ENCODE data around the gene BTAF1.

The BTAF1 gene

DNA sequence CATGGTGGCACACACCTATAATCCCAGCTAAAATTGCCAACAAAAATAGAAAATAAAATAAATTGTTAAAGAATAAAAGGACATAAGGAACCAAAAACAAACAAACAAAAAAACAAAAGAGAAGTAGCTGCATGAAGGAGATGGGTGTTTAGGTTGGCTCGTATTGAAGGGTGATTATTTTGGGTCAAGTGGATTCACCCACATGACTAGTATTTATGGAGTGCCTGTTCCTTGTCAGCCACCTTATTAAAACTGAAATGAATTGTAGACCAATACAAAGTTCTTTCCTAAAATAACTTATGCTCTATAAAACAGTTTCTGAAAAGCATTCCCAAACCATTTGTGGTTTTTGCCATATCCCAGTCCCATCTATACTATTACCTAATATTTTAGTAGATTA, 138.7 kb downstream of the BTAF1 start:
- DNase-seq: no peak

DNA sequence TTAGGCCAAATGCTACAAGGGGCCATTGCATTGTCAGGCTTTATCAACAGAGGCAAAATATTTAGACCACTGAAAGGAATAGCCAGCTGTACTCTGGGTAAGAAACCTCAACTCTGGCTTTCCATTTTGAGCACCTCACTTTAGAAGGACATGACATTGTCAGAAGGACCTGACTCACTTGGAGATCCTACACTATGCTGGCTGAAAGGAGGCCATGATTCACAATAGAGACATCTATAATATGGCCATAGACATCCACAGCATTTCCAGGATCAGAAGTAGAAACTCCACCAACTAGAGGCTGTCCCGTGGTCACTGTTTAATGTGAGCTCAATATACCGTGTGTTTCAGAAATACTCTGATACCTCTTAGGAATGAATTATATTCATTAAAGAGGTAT, 140.9 kb downstream of the BTAF1 start:
- no peak for DNase-seq

- no peak for DNase-seq
Measured at GRCh38 chr10:92066386-92066785, 142.8 kb downstream of the BTAF1 start.

- DNase-seq: no peak
Measured at GRCh38 chr10:92068900-92069299, 145.3 kb downstream of the BTAF1 start.

DNA sequence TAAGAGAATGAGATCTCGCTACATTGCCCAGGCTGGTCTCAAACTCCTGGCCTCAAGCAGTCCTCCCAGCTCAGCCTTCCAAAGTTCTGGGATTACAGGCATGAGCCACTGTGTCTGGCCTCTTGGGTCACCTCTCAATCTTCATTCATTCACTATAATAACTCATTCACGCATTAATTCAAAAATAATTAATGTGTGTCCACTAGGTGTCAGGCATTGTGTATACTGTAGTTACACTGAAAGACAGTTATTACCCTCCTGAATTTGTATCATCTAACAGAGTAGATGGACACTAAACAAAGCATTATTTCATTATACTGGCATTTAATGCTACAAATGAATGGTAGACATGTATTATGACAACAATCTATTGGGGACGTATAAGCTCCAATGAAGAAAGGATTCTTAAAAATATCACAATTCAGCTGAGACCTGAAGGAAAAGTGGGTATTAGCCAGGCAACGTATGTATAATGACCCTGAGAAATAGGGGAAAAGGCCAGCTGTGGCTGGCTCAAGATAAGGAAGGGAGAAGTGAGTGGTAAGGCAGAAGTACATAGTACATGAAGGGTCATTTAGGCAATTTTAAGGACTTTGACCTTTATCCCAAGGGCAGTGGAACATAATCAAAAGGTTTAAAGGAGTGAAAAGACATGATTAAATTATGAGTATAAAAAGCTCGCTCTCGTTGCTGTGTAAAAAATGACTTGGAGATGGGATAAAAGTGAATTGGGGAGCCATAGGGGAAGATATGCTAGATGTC, 150.7 kb downstream of the BTAF1 start:
- no peak for DNase-seq

DNA sequence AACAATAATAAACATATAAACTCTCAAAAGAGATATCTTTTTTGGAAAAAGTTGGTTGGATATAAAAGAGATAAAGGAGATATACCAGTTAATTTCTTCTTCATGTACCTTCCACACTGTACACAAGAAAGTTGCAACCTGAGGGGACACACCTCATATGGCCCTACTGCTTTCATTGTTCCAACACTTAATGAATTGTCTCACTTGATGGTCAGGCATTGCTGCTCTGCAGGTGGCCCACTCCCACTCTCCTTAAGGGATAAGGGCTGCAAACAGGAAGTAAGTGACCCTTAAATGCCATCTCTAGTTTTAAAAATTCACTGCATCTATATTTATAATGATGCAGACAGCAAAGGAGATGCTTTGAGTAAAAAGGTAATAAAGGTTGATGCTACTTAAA, 152.3 kb downstream of the BTAF1 start:
- DNase-seq: no peak

GRCh38 chr10:92076722-92077121, 153.2 kb downstream of the BTAF1 start:
- DNase-seq: no peak

DNA sequence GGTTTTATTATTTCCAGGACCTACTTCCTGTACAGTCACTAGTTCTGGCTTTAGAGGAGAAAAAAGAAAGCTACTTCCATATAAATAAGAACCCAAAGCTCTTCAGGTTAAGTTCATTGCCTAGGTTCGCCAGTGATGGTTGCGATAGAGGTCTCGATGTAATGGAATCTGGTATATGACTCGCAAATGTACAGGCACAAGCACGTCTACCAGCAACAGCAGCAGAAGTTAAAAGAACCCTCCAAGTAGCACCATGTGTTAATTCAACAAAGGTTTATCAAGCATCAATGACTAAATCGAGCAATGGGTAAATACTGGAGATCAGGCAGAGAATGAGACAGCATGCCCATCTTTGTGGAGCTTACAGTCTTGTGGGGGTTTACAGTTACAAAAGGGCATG, 155.4 kb downstream of the BTAF1 start:
- DNase-seq: no peak

Data from activated CD4-positive, CD25-positive, alpha-beta regulatory T cell treated with anti-CD3 and anti-CD28 coated beads, Interleukin-2, amount 50 U/mL, for 72 hours (primary cell).